Right lung (tissue), 5 donors: ENCODE data around the gene ANKRD13A. TPM values are rescaled to one million over a fixed set of nuclear protein-coding genes. Genes with fewer than 3 reads are reported as not detected.
"Not testable (repeated sequence)": the region's sequence is repeated elsewhere in the genome, so short reads cannot be mapped to it uniquely, and the experiment has no call there.

Source experiments
- DNase-seq, 2 donors: peaks; one replicate each; pipeline ENCODE4 v3.0.0-alpha.2; 2013
- polyA plus RNA-seq, 5 donors: library from polyadenylated mRNA; unstranded; fragments of 120-200 nt; gene quantifications; one replicate each; pipeline versions ENCODE4 v1.2.1 to v1.2.3, GENCODE V29; 2013; ENCODE audit warnings: inconsistent platforms in 1 of 5, low replicate concordance in 1 of 5; ENCODE audit not compliant: insufficient read length in 5 of 5, insufficient read depth in 1 of 5

The ANKRD13A gene
- polyA plus RNA-seq, 5 donors: 34.4 to 45.6 (median 40.6) TPM

GRCh38 chr12:110046451-110047187 lies 47.4 kb downstream of the ANKRD13A start:
- no peak for DNase-seq

- DNase-seq: no peak
These were observed 48.2 kb downstream of the ANKRD13A start for GRCh38 chr12:110047297-110047940.

GRCh38 chr12:110048242-110049027 lies 49.2 kb downstream of the ANKRD13A start, which contains the start of gene C12orf76:
C12orf76 (minus strand) TSS chr12:110048522; CDS start chr12:110048495, 27 bp downstream.
- peak; percentile 93 to 95 for DNase-seq

- DNase-seq: not testable (repeated sequence)
These were observed 49.8 kb downstream of the ANKRD13A start for GRCh38 chr12:110049034-110049433.

GRCh38 chr12:110049666-110050065 lies 50.4 kb downstream of the ANKRD13A start:
- not testable (repeated sequence) for DNase-seq

GRCh38 chr12:110050927-110051326 lies 51.7 kb downstream of the ANKRD13A start:
- no peak for DNase-seq

- not testable (repeated sequence) for DNase-seq
These were observed 56.4 kb downstream of the ANKRD13A start for GRCh38 chr12:110055375-110056352.

- DNase-seq: not testable (repeated sequence)
These were observed 57.4 kb downstream of the ANKRD13A start for GRCh38 chr12:110056643-110057042.

GRCh38 chr12:110058875-110059615 lies 59.8 kb downstream of the ANKRD13A start:
- no peak for DNase-seq

- no peak for DNase-seq
These were observed 60.4 kb downstream of the ANKRD13A start for GRCh38 chr12:110059651-110060000.

- DNase-seq: no peak
These were observed 63.0 kb downstream of the ANKRD13A start for GRCh38 chr12:110062241-110062640.

GRCh38 chr12:110065540-110065939 lies 66.3 kb downstream of the ANKRD13A start:
- DNase-seq: no peak

- DNase-seq: no peak
These were observed 68.3 kb downstream of the ANKRD13A start for GRCh38 chr12:110067531-110067930.

- not testable (repeated sequence) for DNase-seq
These were observed 68.9 kb downstream of the ANKRD13A start for GRCh38 chr12:110068115-110068514.

GRCh38 chr12:110068654-110069053 lies 69.4 kb downstream of the ANKRD13A start:
- DNase-seq: no peak

- no peak for DNase-seq
These were observed 72.3 kb downstream of the ANKRD13A start for GRCh38 chr12:110071504-110071903.

- no peak for DNase-seq
These were observed 72.7 kb downstream of the ANKRD13A start for GRCh38 chr12:110071967-110072366.

GRCh38 chr12:110072636-110073035 lies 73.4 kb downstream of the ANKRD13A start:
- DNase-seq: not testable (repeated sequence)

- peak in 1 of 2 donors; percentile 18 for DNase-seq
These were observed 74.0 kb downstream of the ANKRD13A start for GRCh38 chr12:110073049-110073831.

- DNase-seq: no peak
These were observed 74.9 kb downstream of the ANKRD13A start for GRCh38 chr12:110074089-110074488.
